ENCODE measurements around the gene BMPER. TPM values are rescaled to one million over a fixed set of nuclear protein-coding genes. Genes with fewer than 3 reads are reported as not detected.

The BMPER gene
- total RNA-seq, 1 experiment from 2014 or later: not detected

GRCh38 chr7:33870120-33870519 lies 35.2 kb upstream of the BMPER start:
- Histone ChIP-seq H3K36me3 (ENCODE audit: control insufficient read depth, insufficient read depth, low read length) (no peaks in the 10 kb centered on the region), H3K4me1 (ENCODE audit: control insufficient read depth, insufficient read depth, low read length) (no peaks in the 10 kb centered on the region), H3K27me3 (ENCODE audit: control insufficient read depth, insufficient read depth, low read length) (no peaks in the 10 kb centered on the region), H3K27ac (ENCODE audit: low read length) (no peak overlapping the region), H3K4me3 (ENCODE audit: low read depth in 2 of 2, low read length in 2 of 2) (no peak overlapping the region), H3K9me3 (ENCODE audit: control insufficient read depth, insufficient read depth, low read depth, low read length) (no peaks in the 10 kb centered on the region)
- TF ChIP-seq POLR2AphosphoS5 (IDR thresholded peaks at IDR 0.05; ENCODE audit: low read depth, low read length) (no peak), TCF7L2 (IDR thresholded peaks at IDR 0.05; ENCODE audit: low read depth, low read length) (no peak), SIN3A (IDR thresholded peaks at IDR 0.05; ENCODE audit: borderline replicate concordance, insufficient read depth, low read depth, low read length) (no peak)
- TF ChIP-seq, protein P1, sequence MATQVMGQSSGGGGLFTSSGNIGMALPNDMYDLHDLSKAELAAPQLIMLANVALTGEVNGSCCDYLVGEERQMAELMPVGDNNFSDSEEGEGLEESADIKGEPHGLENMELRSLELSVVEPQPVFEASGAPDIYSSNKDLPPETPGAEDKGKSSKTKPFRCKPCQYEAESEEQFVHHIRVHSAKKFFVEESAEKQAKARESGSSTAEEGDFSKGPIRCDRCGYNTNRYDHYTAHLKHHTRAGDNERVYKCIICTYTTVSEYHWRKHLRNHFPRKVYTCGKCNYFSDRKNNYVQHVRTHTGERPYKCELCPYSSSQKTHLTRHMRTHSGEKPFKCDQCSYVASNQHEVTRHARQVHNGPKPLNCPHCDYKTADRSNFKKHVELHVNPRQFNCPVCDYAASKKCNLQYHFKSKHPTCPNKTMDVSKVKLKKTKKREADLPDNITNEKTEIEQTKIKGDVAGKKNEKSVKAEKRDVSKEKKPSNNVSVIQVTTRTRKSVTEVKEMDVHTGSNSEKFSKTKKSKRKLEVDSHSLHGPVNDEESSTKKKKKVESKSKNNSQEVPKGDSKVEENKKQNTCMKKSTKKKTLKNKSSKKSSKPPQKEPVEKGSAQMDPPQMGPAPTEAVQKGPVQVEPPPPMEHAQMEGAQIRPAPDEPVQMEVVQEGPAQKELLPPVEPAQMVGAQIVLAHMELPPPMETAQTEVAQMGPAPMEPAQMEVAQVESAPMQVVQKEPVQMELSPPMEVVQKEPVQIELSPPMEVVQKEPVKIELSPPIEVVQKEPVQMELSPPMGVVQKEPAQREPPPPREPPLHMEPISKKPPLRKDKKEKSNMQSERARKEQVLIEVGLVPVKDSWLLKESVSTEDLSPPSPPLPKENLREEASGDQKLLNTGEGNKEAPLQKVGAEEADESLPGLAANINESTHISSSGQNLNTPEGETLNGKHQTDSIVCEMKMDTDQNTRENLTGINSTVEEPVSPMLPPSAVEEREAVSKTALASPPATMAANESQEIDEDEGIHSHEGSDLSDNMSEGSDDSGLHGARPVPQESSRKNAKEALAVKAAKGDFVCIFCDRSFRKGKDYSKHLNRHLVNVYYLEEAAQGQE (IDR thresholded peaks at IDR 0.05; ENCODE audit: insufficient read depth in 1 of 2, low read depth in 2 of 2, low read length in 1 of 2): no peak
- ChIA-PET CTCF (no interaction called here), POLR2A (interaction anchor here (0.5 kb wide), 1 partner anchor 29 kb away, joined by 3 read pairs; no protein-coding TSS in a partner anchor)
- in situ Hi-C loops (cut with HindIII; ENCODE audit: low pct_unique_long_range_greater_than_20kb, low sequenced_read_pairs): no loop called here
- intact Hi-C loops (cut with micrococcal nuclease; ENCODE audit: unreplicated experiment): no loop called here
- DNase-seq (ENCODE audit: low read depth, low spot score): no peak
- ATAC-seq: no peak
- BruUV-seq (replicated peaks): no TSS peak

- in situ Hi-C loops (cut with HindIII; ENCODE audit: low pct_unique_long_range_greater_than_20kb, low sequenced_read_pairs): no loop called here
- H3K27ac ChIP-seq (ENCODE audit: low read length): no peak overlapping the region
Measured at GRCh38 chr7:33872870-33873269, 32.5 kb upstream of the BMPER start.

More at GRCh38 chr7:33872870-33873269, 32.5 kb upstream of the BMPER start:
- BruUV-seq (replicated peaks): no TSS peak
- TF ChIP-seq TCF7L2 (IDR thresholded peaks at IDR 0.05; ENCODE audit: low read depth, low read length) (no peak), CTCF (IDR thresholded peaks at IDR 0.05) (no peak), SIN3A (IDR thresholded peaks at IDR 0.05; ENCODE audit: borderline replicate concordance, insufficient read depth, low read depth, low read length) (no peak), POLR2AphosphoS5 (IDR thresholded peaks at IDR 0.05; ENCODE audit: low read depth, low read length) (no peak)
- TF ChIP-seq, protein P1 (IDR thresholded peaks at IDR 0.05; ENCODE audit: insufficient read depth in 1 of 2, low read depth in 2 of 2, low read length in 1 of 2): no peak
- DNase-seq (ENCODE audit: low read depth, low spot score): no peak
- intact Hi-C loops (cut with micrococcal nuclease; ENCODE audit: unreplicated experiment): no loop called here
- CTCF ChIA-PET: no interaction called here
- no peak for ATAC-seq
- no peaks in the 10 kb centered on the region for H3K36me3 ChIP-seq (ENCODE audit: control insufficient read depth, insufficient read depth, low read length)
- POLR2A ChIA-PET: no interaction called here
- H3K27me3 ChIP-seq (ENCODE audit: control insufficient read depth, insufficient read depth, low read length): peaks cover 5% of the 10 kb centered on the region; the same call in 1 of the 2 replicates
- H3K4me1 ChIP-seq (ENCODE audit: control insufficient read depth, insufficient read depth, low read length): no peaks in the 10 kb centered on the region
- no peaks in the 10 kb centered on the region for H3K9me3 ChIP-seq (ENCODE audit: control insufficient read depth, insufficient read depth, low read depth, low read length)
- no peak overlapping the region for H3K4me3 ChIP-seq (ENCODE audit: low read depth in 2 of 2, low read length in 2 of 2)
